ENCODE data around the gene ANKS1B.

- TF ChIP-seq POLR2AphosphoS5 (IDR thresholded peaks at IDR 0.05) (no peak), CTCF (IDR thresholded peaks at IDR 0.05) (no peak)
Observed at GRCh38 chr12:98733667-98734350, 1250.9 kb downstream of the ANKS1B start.
